GM21447 (cell line): ENCODE data around the gene RPL29.
"Not testable (repeated sequence)": the region's sequence is repeated elsewhere in the genome, so short reads cannot be mapped to it uniquely, and the experiment has no call there.

Experiments used
- ATAC-seq: cut with Tn5 transposase; IDR thresholded peaks from one replicate; pipeline ENCODE4 v1.9.1; 2021; ENCODE audit not compliant: unreplicated experiment

Gene RPL29

GRCh38 chr3:52006017-52006819 is 10.5 kb upstream of the RPL29 start:
- no peak for ATAC-seq

GRCh38 chr3:52005571-52005986 is 9.9 kb upstream of the RPL29 start:
- ATAC-seq = no peak

- no peak for ATAC-seq
Measured at GRCh38 chr3:52004906-52005395, 9.3 kb upstream of the RPL29 start.

GRCh38 chr3:52004163-52004787 is 8.6 kb upstream of the RPL29 start:
- no peak for ATAC-seq

- no peak for ATAC-seq
Measured at GRCh38 chr3:52002748-52003147, 7.1 kb upstream of the RPL29 start.

- ATAC-seq = no peak
Measured at GRCh38 chr3:52001443-52001974, 5.8 kb upstream of the RPL29 start.

- no peak for ATAC-seq
Measured at GRCh38 chr3:51999846-52000245, 4.2 kb upstream of the RPL29 start.

- ATAC-seq = no peak
Measured at GRCh38 chr3:51998774-51999173, 3.1 kb upstream of the RPL29 start.

- ATAC-seq = no peak
Measured at GRCh38 chr3:51997935-51998596, 2.4 kb upstream of the RPL29 start.

- ATAC-seq = no peak
Measured at GRCh38 chr3:51997172-51997571, 1.5 kb upstream of the RPL29 start.

- no peak for ATAC-seq
Measured at GRCh38 chr3:51994530-51994929, 1.2 kb downstream of the RPL29 start.

GRCh38 chr3:51993657-51994056 is 2.0 kb downstream of the RPL29 start:
- not testable (repeated sequence) for ATAC-seq

- no peak for ATAC-seq
Measured at GRCh38 chr3:51992017-51992682, 3.5 kb downstream of the RPL29 start.

GRCh38 chr3:51990501-51990971 is 5.2 kb downstream of the RPL29 start:
- ATAC-seq = not testable (repeated sequence)

- ATAC-seq = no peak
Measured at GRCh38 chr3:51988286-51989146, 7.2 kb downstream of the RPL29 start.

- no peak for ATAC-seq
Measured at GRCh38 chr3:51987568-51987967, 8.1 kb downstream of the RPL29 start.

- no peak for ATAC-seq
Measured at GRCh38 chr3:51986010-51986947, 9.4 kb downstream of the RPL29 start.

GRCh38 chr3:51985063-51985462 is 10.6 kb downstream of the RPL29 start:
- ATAC-seq = no peak

- no peak for ATAC-seq
Measured at GRCh38 chr3:51984269-51984647, 11.4 kb downstream of the RPL29 start.
